Liver (tissue), 9 donors: ENCODE data around the gene EFHD2. TPM values are rescaled to one million over a fixed set of nuclear protein-coding genes. Genes with fewer than 3 reads are reported as not detected.

Experiments
- DNase-seq: peaks from one replicate; pipeline ENCODE4 v3.0.0-alpha.2; 2017; ENCODE audit warnings: low spot score
- H3K27ac ChIP-seq, 2 donors: one replicate each; pipeline ENCODE4 v1.7.0; 2013; ENCODE audit warnings: inconsistent platforms in 2 of 2, low read length in 2 of 2, control low read depth in 1 of 2, low read depth in 1 of 2, mild to moderate bottlenecking in 1 of 2
- H3K27me3 ChIP-seq, 4 donors: one replicate each; pipeline versions ENCODE4 v1.6.1 to v1.7.0; 2013; ENCODE audit warnings: low read length in 3 of 4, inconsistent platforms in 1 of 4, mild to moderate bottlenecking in 1 of 4, moderate library complexity in 1 of 4; ENCODE audit not compliant: control insufficient read depth in 4 of 4, insufficient read depth in 4 of 4
- H3K36me3 ChIP-seq, 4 donors: one replicate each; pipeline versions ENCODE4 v1.6.1 to v1.7.0; 2013; ENCODE audit warnings: low read length in 3 of 4, mild to moderate bottlenecking in 3 of 4, low read depth in 1 of 4, moderate library complexity in 1 of 4; ENCODE audit not compliant: control insufficient read depth in 4 of 4, insufficient read depth in 3 of 4
- H3K4me1 ChIP-seq, 4 donors: one replicate each; pipeline versions ENCODE4 v1.6.1 to v1.7.0; 2013; ENCODE audit warnings: low read length in 3 of 4, mild to moderate bottlenecking in 3 of 4, moderate library complexity in 1 of 4; ENCODE audit not compliant: control insufficient read depth in 4 of 4, insufficient read depth in 4 of 4
- H3K4me3 ChIP-seq, 3 donors: one replicate each; pipeline versions ENCODE4 v1.6.1 to v1.7.0; 2013; ENCODE audit warnings: low read length in 3 of 3, control low read depth in 1 of 3, low read depth in 1 of 3, mild to moderate bottlenecking in 1 of 3
- H3K9ac ChIP-seq, 2 donors: one replicate each; pipeline ENCODE4 v1.7.0; 2013; ENCODE audit warnings: low read length in 2 of 2, mild to moderate bottlenecking in 2 of 2, moderate library complexity in 2 of 2, control low read depth in 1 of 2, low read depth in 1 of 2
- H3K9me3 ChIP-seq, 4 donors: one replicate each; pipeline versions ENCODE4 v1.6.1 to v1.7.0; 2013; ENCODE audit warnings: low read length in 3 of 4; ENCODE audit not compliant: control insufficient read depth in 4 of 4
- ATF3 ChIP-seq: IDR thresholded peaks from 2 replicates; pipeline ENCODE4 v1.6.1; 2016; ENCODE audit warnings: antibody characterized with exemption
- EGR1 ChIP-seq, 2 donors: IDR thresholded peaks; 2 replicates each; pipeline ENCODE4 v1.6.1; 2016 to 2018; ENCODE audit warnings: antibody characterized with exemption in 2 of 2, low read depth in 2 of 2
- FOXA1 ChIP-seq: IDR thresholded peaks from 2 replicates; pipeline ENCODE4 v1.6.1; 2016; ENCODE audit warnings: antibody characterized with exemption
- FOXA2 ChIP-seq: IDR thresholded peaks from 2 replicates; pipeline ENCODE4 v1.6.1; 2016; ENCODE audit warnings: antibody characterized with exemption
- GABPA ChIP-seq, 2 donors: IDR thresholded peaks in 1 of 2; conservative IDR thresholded peaks in 1 of 2; 2 replicates each; pipeline ENCODE4 v1.6.1; 2016; ENCODE audit warnings: antibody characterized with exemption in 2 of 2, mild to moderate bottlenecking in 1 of 2, moderate library complexity in 1 of 2
- HNF4A ChIP-seq, 2 donors: conservative IDR thresholded peaks; 2 replicates each; pipeline ENCODE4 v1.6.1; 2016; ENCODE audit warnings: antibody characterized with exemption in 2 of 2, mild to moderate bottlenecking in 2 of 2
- HNF4G ChIP-seq: IDR thresholded peaks from 2 replicates; pipeline ENCODE4 v1.6.1; 2016; ENCODE audit warnings: antibody characterized with exemption
- JUND ChIP-seq, 2 donors: IDR thresholded peaks; 2 replicates each; pipeline ENCODE4 v1.6.1; 2016; ENCODE audit warnings: antibody characterized with exemption in 2 of 2
- NR2F2 ChIP-seq: IDR thresholded peaks from 2 replicates; pipeline ENCODE4 v1.6.1; 2016; ENCODE audit warnings: antibody characterized with exemption
- RAD21 ChIP-seq, 2 donors: IDR thresholded peaks; 2 replicates each; pipeline ENCODE4 v1.6.1; 2016; ENCODE audit warnings: antibody characterized with exemption in 2 of 2, mild to moderate bottlenecking in 2 of 2
- RXRA ChIP-seq, 2 donors: IDR thresholded peaks; 2 replicates each; pipeline ENCODE4 v1.6.1; 2017 to 2018; ENCODE audit warnings: antibody characterized with exemption in 2 of 2, mild to moderate bottlenecking in 1 of 2
- SP1 ChIP-seq: IDR thresholded peaks from 2 replicates; pipeline ENCODE4 v1.6.1; 2018; ENCODE audit warnings: antibody characterized with exemption, mild to moderate bottlenecking
- TAF1 ChIP-seq: conservative IDR thresholded peaks from 2 replicates; pipeline ENCODE4 v1.6.1; 2016; ENCODE audit warnings: antibody characterized with exemption, mild to moderate bottlenecking
- YY1 ChIP-seq: IDR thresholded peaks from 2 replicates; pipeline ENCODE4 v1.6.1; 2016; ENCODE audit warnings: antibody characterized with exemption, mild to moderate bottlenecking
- WGBS: extraction: QIAGEN DNeasy Blood & Tissue Kit; methylation state at CpG from one replicate; pipeline ENCODE4 v1.1.7; 2013; 5-methylcytosine and 5-hydroxymethylcytosine counted together
- polyA plus RNA-seq, 2 donors: library from polyadenylated mRNA; stranded (reverse) in 1 of 2; unstranded in 1 of 2; fragments of 200-250 nt in 1 of 2; fragments of >200 nt in 1 of 2; fragmentation: Nextera tagmentation in 1 of 2; extraction: Ambion mirVana in 1 of 2; gene quantifications; one replicate each; pipeline versions ENCODE4 v1.2.1 to v1.2.3, GENCODE V29; 2013 to 2015
- total RNA-seq, 2 donors: library from RNA; depleted of rRNA; stranded (reverse); fragments of >200 nt; gene quantifications; one replicate each; pipeline ENCODE4 v1.2.3, GENCODE V29; 2014
- TF ChIP-seq, protein P1 (sequence below): IDR thresholded peaks from 2 replicates; pipeline ENCODE4 v1.6.1; 2016; ENCODE audit warnings: antibody characterized with exemption, mild to moderate bottlenecking
- donor health status: healthy.
- donor health status: healthy.
- donor health status: healthy.
- donor health status: healthy.
- donor health status: healthy.

EFHD2 gene
- total and polyA plus RNA-seq, 4 donors: 7.4 to 23.0 (median 11.7) TPM

DNA sequence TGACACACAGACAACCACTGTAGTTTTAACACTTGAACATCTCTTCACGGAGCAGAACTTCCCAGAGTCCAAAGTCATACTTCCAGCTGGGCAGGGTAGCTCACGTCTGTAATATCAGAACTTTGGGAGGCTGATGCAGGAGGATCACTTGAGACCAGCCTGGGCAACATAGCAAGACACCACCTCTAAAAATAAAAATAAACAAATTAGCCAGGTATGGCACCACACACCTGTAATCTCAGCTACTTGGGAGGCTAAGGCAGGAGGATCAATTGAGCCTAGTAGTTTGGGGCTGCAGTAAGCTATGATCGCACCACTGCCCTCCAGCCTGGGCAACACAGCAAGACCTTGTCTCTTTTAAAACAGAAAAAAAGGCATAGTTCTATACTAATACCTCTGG lies 24.3 kb upstream of the EFHD2 start:
- H3K36me3 ChIP-seq: no peaks in the 10 kb centered on the region
- WGBS: 90% methylated on average over 3 of the region's 3 CpGs
- no peak for DNase-seq
- H3K9me3 ChIP-seq: no peaks in the 10 kb centered on the region
- H3K27me3 ChIP-seq: no peaks in the 10 kb centered on the region
- peaks cover 0 to 4% (median 0%) of the 10 kb centered on the region in 4 donors for H3K4me1 ChIP-seq
- no peak overlapping the region for H3K4me3 ChIP-seq
- no peak overlapping the region for H3K9ac ChIP-seq
- TF ChIP-seq FOXA2 (no peak), GABPA (IDR thresholded peaks at IDR 0.05 in 1 of 2, conservative IDR thresholded peaks at IDR 0.05 in 1 of 2) (no peak), HNF4A (conservative IDR thresholded peaks at IDR 0.05) (no peak), JUND (IDR thresholded peaks at IDR 0.05) (no peak), RXRA (IDR thresholded peaks at IDR 0.05) (no peak), NR2F2 (no peak), ATF3 (no peak), EGR1 (IDR thresholded peaks at IDR 0.05; ENCODE audit: low read depth in 2 of 2) (no peak), YY1 (no peak)
- H3K27ac ChIP-seq: no peak overlapping the region

DNA sequence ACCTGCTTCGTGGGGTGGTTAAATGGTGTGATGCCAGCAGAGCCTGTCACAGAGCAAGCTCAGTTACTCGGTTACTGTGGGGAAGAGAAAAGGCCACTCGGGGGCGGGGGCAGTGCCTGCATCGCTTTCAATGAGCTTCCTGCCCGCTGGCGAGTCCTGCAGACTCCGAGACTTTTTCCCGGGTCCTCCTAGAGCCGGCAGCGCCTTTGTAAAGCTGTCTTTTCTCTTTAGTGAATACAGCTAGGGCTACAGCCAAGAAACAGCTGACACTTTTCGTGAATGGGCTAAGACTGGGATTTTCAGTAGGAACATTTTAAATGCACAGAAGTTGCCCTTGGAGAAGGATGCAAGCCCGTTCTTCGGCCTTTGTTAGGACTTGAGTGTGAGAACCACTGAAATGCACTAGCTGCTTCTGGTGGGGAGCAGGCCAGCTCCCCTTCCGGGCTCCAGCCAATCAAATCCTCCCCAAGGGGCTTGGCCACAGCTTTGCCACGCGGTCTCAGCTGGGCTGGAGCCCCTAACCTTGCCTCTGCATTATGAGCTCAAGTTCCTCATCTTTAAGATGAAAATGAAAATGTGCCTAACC lies 23.4 kb upstream of the EFHD2 start:
- Histone ChIP-seq H3K36me3 (no peaks in the 10 kb centered on the region), H3K4me1 (peaks cover 0 to 4% (median 0%) of the 10 kb centered on the region in 4 donors), H3K4me3 (no peak overlapping the region), H3K27ac (no peak overlapping the region), H3K27me3 (no peaks in the 10 kb centered on the region), H3K9ac (no peak overlapping the region), H3K9me3 (no peaks in the 10 kb centered on the region)
- 55% methylated on average over 17 of the region's 17 CpGs for WGBS
- DNase-seq: no peak
- TF ChIP-seq GABPA (IDR thresholded peaks at IDR 0.05 in 1 of 2, conservative IDR thresholded peaks at IDR 0.05 in 1 of 2) (no peak), JUND (IDR thresholded peaks at IDR 0.05) (no peak), RAD21 (IDR thresholded peaks at IDR 0.05) (no peak), HNF4G (no peak), FOXA2 (no peak), SP1 (no peak), YY1 (no peak), NR2F2 (no peak), RXRA (IDR thresholded peaks at IDR 0.05) (no peak), ATF3 (no peak), TAF1 (no peak), FOXA1 (no peak)
- TF ChIP-seq, protein P1, sequence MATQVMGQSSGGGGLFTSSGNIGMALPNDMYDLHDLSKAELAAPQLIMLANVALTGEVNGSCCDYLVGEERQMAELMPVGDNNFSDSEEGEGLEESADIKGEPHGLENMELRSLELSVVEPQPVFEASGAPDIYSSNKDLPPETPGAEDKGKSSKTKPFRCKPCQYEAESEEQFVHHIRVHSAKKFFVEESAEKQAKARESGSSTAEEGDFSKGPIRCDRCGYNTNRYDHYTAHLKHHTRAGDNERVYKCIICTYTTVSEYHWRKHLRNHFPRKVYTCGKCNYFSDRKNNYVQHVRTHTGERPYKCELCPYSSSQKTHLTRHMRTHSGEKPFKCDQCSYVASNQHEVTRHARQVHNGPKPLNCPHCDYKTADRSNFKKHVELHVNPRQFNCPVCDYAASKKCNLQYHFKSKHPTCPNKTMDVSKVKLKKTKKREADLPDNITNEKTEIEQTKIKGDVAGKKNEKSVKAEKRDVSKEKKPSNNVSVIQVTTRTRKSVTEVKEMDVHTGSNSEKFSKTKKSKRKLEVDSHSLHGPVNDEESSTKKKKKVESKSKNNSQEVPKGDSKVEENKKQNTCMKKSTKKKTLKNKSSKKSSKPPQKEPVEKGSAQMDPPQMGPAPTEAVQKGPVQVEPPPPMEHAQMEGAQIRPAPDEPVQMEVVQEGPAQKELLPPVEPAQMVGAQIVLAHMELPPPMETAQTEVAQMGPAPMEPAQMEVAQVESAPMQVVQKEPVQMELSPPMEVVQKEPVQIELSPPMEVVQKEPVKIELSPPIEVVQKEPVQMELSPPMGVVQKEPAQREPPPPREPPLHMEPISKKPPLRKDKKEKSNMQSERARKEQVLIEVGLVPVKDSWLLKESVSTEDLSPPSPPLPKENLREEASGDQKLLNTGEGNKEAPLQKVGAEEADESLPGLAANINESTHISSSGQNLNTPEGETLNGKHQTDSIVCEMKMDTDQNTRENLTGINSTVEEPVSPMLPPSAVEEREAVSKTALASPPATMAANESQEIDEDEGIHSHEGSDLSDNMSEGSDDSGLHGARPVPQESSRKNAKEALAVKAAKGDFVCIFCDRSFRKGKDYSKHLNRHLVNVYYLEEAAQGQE: no peak
